Astrocyte (in vitro differentiated cells and primary cell): Measurements from ENCODE around the gene PDLIM1.

Source experiments
- EZH2 ChIP-seq: IDR thresholded peaks from 2 replicates; pipeline ENCODE4 v1.6.1; 2012; ENCODE audit warnings: mild to moderate bottlenecking, low read length, inconsistent platforms; ENCODE audit not compliant: insufficient read depth
- TF ChIP-seq, protein P1 (sequence below): IDR thresholded peaks from 2 replicates; pipeline ENCODE4 v1.5.1; 2011; ENCODE audit warnings: low read depth, mild to moderate bottlenecking, inconsistent platforms, low read length, moderate library complexity; ENCODE audit not compliant: insufficient read depth

DNA sequence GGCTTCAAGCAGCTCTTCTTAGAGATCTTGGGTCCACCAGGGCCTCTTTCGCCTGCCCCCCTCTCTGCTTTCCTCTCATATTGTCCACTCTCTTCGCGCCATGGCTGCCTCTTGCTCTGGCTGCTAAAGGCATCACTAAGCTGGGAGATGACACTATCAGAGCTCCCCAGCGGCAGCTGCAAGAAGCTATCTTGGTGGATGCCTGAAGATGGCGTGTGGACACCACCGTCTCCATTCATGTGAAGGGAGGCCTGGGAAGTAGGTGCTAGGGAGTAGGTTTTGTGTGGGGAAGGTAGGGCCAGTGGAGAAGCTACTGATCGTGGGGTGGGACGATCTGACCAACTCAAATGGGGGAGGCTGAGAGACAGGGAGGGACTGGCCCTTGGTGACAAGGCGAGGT is 45.9 kb upstream of the PDLIM1 start:
- TF ChIP-seq, protein P1, sequence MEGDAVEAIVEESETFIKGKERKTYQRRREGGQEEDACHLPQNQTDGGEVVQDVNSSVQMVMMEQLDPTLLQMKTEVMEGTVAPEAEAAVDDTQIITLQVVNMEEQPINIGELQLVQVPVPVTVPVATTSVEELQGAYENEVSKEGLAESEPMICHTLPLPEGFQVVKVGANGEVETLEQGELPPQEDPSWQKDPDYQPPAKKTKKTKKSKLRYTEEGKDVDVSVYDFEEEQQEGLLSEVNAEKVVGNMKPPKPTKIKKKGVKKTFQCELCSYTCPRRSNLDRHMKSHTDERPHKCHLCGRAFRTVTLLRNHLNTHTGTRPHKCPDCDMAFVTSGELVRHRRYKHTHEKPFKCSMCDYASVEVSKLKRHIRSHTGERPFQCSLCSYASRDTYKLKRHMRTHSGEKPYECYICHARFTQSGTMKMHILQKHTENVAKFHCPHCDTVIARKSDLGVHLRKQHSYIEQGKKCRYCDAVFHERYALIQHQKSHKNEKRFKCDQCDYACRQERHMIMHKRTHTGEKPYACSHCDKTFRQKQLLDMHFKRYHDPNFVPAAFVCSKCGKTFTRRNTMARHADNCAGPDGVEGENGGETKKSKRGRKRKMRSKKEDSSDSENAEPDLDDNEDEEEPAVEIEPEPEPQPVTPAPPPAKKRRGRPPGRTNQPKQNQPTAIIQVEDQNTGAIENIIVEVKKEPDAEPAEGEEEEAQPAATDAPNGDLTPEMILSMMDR, result no peak
- no peak for TF ChIP-seq EZH2
